IPS-18c (cell line): ENCODE results near the gene APBA3.
A peak's percentile ranks its signal among the peaks of the same experiment; 100 is the strongest.

Experiments used
- H3K4me3 ChIP-seq: 2 replicates; pipeline ENCODE4 v1.7.0; 2013; ENCODE audit warnings: low read depth, mild to moderate bottlenecking, low read length, moderate library complexity; ENCODE audit not compliant: insufficient read depth
- H3K9me3 ChIP-seq: one replicate; pipeline ENCODE4 v1.6.1; 2013; ENCODE audit warnings: mild to moderate bottlenecking, low read length, moderate library complexity; ENCODE audit not compliant: control insufficient read depth, insufficient read depth

The APBA3 gene

GRCh38 chr19:3761382-3762129 lies at the start of gene APBA3:
Gene APBA3 (minus strand): TSS chr19:3761692. CDS start chr19:3760264, 1,428 bp downstream.
- Histone ChIP-seq H3K9me3 (no peaks in the 10 kb centered on the region), H3K4me3 (peak within 1 kb of the TSS; percentile 75)

GRCh38 chr19:3810708-3811355 lies 49.3 kb upstream of the APBA3 start:
- Histone ChIP-seq H3K9me3 (no peaks in the 10 kb centered on the region), H3K4me3 (no peak overlapping the region)

- no peaks in the 10 kb centered on the region for H3K9me3 ChIP-seq
- no peak overlapping the region for H3K4me3 ChIP-seq
These were observed 48.6 kb upstream of the APBA3 start for GRCh38 chr19:3809881-3810707.

GRCh38 chr19:3808420-3809143 lies 47.1 kb upstream of the APBA3 start:
- H3K4me3 ChIP-seq = no peak overlapping the region
- H3K9me3 ChIP-seq = no peaks in the 10 kb centered on the region

- H3K9me3 ChIP-seq = no peaks in the 10 kb centered on the region
- no peak overlapping the region for H3K4me3 ChIP-seq
These were observed 46.3 kb upstream of the APBA3 start for GRCh38 chr19:3807574-3808354.

GRCh38 chr19:3807131-3807480 lies 45.6 kb upstream of the APBA3 start:
- Histone ChIP-seq H3K9me3 (no peaks in the 10 kb centered on the region), H3K4me3 (no peak overlapping the region)

GRCh38 chr19:3805859-3806258 lies 44.4 kb upstream of the APBA3 start:
- H3K9me3 ChIP-seq = no peaks in the 10 kb centered on the region
- no peak overlapping the region for H3K4me3 ChIP-seq

GRCh38 chr19:3804429-3804828 lies 42.9 kb upstream of the APBA3 start:
- Histone ChIP-seq H3K9me3 (no peaks in the 10 kb centered on the region), H3K4me3 (no peak overlapping the region)

GRCh38 chr19:3803986-3804385 lies 42.5 kb upstream of the APBA3 start:
- Histone ChIP-seq H3K9me3 (no peaks in the 10 kb centered on the region), H3K4me3 (no peak overlapping the region)

GRCh38 chr19:3803114-3803888 lies 41.8 kb upstream of the APBA3 start:
- no peaks in the 10 kb centered on the region for H3K9me3 ChIP-seq
- no peak overlapping the region for H3K4me3 ChIP-seq

GRCh38 chr19:3801412-3802096 lies 40.1 kb upstream of the APBA3 start:
- H3K9me3 ChIP-seq = no peaks in the 10 kb centered on the region
- peak overlapping the region; percentile 45; the same call in 1 of the 2 replicates for H3K4me3 ChIP-seq

- no peaks in the 10 kb centered on the region for H3K9me3 ChIP-seq
- H3K4me3 ChIP-seq = peak overlapping the region; percentile 45
These were observed 39.5 kb upstream of the APBA3 start for GRCh38 chr19:3800996-3801395.

- H3K9me3 ChIP-seq = no peaks in the 10 kb centered on the region
- H3K4me3 ChIP-seq = no peak overlapping the region
These were observed 36.6 kb upstream of the APBA3 start for GRCh38 chr19:3798137-3798536.

- no peaks in the 10 kb centered on the region for H3K9me3 ChIP-seq
- no peak overlapping the region for H3K4me3 ChIP-seq
These were observed 34.9 kb upstream of the APBA3 start for GRCh38 chr19:3796358-3796757.

- Histone ChIP-seq H3K9me3 (no peaks in the 10 kb centered on the region), H3K4me3 (no peak overlapping the region)
These were observed 32.3 kb upstream of the APBA3 start for GRCh38 chr19:3793799-3794198.
